Renal cortex interstitium (tissue), 3 donors: ENCODE results near the gene GPATCH2L. TPM values are rescaled to one million over a fixed set of nuclear protein-coding genes. Genes with fewer than 3 reads are reported as not detected.

ENCODE experiments used
- polyA plus RNA-seq, 3 donors: library from polyadenylated mRNA; unstranded; fragments of 120-200 nt; gene quantifications; one replicate each; pipeline ENCODE4 v1.2.1, GENCODE V29; 2013; ENCODE audit not compliant: insufficient read length in 3 of 3

Gene GPATCH2L
- polyA plus RNA-seq, 3 donors = 35.9 to 42.5 (median 38.3) TPM

Other genes starting within 250 kb of the GPATCH2L start
- gene TGFB3, start 169.9 kb upstream of the GPATCH2L start, polyA plus RNA-seq = 10 to 100 TPM; 17.2 to 18.8 (median 17.6) TPM
- 10 to 100 TPM; 42.4 to 50.6 (median 46.4) TPM for gene IFT43, start 166.2 kb upstream of the GPATCH2L start, polyA plus RNA-seq
- gene ESRRB, start 224.2 kb downstream of the GPATCH2L start, polyA plus RNA-seq = 1 to 10 TPM; 6.4 to 9.6 (median 6.6) TPM